Measurements from ENCODE around the gene AMBRA1.

DNA sequence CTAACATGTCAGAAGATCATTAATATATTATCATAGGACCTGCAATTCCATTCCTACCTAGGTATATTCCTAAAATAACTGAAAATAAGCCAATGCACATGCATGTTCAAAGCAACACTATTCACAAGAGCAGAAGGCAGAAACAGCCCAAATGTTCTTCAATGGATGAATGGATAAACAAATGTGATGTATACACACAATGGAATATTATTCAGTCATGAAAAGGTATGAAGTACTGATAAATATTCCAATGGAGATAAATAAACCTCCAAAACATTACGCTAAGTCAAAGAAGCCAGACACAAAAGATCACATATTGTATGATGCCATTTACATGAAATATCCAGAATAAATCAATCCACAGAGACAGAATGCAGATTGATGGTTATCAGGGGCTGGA lies 16.8 kb downstream of the AMBRA1 start:
- TF ChIP-seq EP300 (IDR thresholded peaks at IDR 0.05; ENCODE audit: borderline replicate concordance) (no peak), ZBTB7A (IDR thresholded peaks at IDR 0.05; ENCODE audit: low read depth) (no peak), TAF1 (IDR thresholded peaks at IDR 0.05; ENCODE audit: low read depth) (no peak), NFIC (IDR thresholded peaks at IDR 0.05) (no peak), CEBPB (IDR thresholded peaks at IDR 0.05) (no peak), RAD21 (IDR thresholded peaks at IDR 0.05; ENCODE audit: low read depth) (no peak), CREB1 (IDR thresholded peaks at IDR 0.05; ENCODE audit: low read depth) (no peak), TCF12 (IDR thresholded peaks at IDR 0.05; ENCODE audit: low read depth) (no peak), YY1 (IDR thresholded peaks at IDR 0.05; ENCODE audit: low read depth) (no peak)

Data from Ishikawa (cell line).